Measurements from ENCODE around the gene MGME1.

DNA sequence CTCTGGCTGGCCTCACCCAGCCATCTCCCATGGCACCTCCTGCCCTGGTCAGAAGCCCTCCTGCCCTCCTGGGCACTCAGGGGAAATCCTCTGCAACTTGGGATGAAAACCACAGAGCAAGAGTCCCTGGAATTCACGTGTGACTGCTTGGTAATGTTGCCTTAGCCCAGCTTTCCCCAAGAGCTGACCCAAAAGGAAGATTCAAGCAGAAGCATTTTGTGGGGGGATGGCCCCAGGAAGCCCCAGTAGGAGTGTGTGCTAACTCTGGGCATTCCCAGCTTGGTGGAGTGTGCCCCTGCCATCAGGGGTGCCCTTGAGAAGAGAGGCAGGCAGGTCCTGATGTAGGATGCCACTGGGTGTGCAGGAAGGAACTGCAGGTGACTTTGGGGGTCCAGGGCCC, 35.7 kb upstream of the MGME1 start:
- TF ChIP-seq, protein P1, sequence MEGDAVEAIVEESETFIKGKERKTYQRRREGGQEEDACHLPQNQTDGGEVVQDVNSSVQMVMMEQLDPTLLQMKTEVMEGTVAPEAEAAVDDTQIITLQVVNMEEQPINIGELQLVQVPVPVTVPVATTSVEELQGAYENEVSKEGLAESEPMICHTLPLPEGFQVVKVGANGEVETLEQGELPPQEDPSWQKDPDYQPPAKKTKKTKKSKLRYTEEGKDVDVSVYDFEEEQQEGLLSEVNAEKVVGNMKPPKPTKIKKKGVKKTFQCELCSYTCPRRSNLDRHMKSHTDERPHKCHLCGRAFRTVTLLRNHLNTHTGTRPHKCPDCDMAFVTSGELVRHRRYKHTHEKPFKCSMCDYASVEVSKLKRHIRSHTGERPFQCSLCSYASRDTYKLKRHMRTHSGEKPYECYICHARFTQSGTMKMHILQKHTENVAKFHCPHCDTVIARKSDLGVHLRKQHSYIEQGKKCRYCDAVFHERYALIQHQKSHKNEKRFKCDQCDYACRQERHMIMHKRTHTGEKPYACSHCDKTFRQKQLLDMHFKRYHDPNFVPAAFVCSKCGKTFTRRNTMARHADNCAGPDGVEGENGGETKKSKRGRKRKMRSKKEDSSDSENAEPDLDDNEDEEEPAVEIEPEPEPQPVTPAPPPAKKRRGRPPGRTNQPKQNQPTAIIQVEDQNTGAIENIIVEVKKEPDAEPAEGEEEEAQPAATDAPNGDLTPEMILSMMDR (conservative IDR thresholded peaks at IDR 0.05; ENCODE audit: low read length): no peak
- no peak for TF ChIP-seq EZH2phosphoT487 (IDR thresholded peaks at IDR 0.05; ENCODE audit: borderline replicate concordance)

Measured in Loucy (cell line).